NCI-H2107 treated with DMSO at 0.1 percent for 48 hours (cell line): ENCODE data around the gene WSB2.

Experiments
- DNase-seq: peaks from one replicate; lab custom pipeline; 2025; ENCODE audit not compliant: unreplicated experiment; lab: John Stamatoyannopoulos, UW

WSB2 gene

DNA sequence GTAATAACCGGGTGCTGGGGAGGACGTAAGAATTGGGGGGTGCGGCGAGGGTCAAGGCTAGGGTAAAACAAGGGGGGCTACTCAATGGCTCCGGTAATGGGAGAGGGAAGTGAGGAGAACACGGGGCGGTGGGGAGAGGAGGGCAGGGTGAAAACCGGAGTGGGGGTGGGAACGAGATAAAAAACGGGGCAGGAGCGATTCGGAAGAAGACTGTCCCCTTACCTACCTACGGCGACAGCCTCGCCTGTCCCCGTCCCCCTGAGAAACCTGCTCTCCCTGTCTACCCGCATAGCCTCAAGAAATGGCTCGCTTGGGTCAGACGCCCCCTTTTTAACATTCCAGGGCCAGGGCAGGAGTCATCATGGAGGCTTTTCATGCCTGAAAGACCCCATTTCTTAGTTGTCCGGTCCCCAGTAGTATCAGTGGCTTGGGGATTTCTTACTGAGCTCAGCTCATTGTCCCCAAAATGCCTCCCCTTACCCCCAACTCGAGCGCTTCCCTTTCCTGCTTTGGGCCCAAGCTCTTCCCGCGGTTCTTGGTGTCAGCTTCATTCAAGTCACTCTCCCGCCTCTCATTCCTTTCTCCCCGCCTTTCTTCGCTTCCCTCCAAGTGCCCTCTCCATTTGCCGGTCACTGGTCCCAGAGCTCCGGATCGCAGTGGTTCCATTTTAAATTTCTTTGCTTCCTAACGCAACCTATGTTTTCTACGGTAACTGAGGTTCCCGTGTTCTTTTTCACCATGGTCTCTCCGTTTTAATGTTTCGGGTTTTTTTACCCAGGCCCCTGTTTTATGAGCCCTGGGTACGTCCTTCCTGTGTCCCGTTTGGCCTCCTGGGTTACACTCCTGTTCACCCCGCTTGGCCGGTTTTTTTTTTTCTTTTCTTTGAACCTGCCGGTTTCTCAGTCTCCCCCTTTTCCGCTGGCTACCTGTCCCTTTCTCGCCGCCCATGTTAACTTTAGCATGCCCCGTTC is 1.2 kb upstream of the WSB2 start:
- DNase-seq: peak; percentile 67

GRCh38 chr12:118060301-118061010 is 523 bp downstream of the WSB2 start:
- DNase-seq: peak; percentile 37

DNA sequence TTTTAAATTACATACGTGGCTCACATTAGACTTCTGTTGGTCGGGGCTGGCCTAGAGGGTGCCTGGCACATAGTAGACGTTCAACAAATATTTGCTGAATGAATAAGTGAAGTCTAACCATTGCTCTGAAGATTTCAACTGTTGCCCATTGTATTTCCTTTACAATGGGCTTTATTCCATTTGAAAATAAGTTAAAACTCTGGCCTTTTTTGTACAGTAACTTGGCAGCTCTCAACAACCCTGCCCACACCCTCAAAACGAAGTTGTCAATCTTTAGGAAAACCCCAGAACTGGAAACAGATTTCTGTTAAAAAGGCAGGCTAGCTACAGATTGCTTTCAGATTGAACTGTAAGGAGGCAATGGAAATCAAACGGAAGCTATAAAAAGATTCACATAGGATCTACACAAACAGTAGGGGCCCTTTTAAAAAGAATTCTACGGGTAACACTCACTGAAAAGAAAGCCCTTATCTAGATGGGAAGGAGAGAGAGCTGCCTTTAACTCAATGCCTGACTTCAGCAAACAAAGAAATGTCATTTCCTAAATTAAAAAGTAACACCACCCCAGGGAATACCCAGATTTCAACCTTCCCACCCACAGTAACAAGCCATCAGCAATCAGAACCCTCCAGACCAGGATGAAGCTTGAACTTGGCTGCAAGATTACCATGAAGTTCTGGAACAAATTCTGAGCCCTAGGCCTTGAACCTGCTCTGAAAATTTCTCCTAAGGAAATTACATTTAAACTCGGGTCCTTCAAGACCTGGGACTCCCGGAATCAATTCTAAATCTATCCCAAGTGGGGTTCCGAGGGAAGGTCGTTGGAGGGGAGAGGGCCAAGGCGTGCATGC is 1.4 kb downstream of the WSB2 start:
- peak; percentile 15 for DNase-seq

- no peak for DNase-seq
These were observed 2.1 kb downstream of the WSB2 start for GRCh38 chr12:118058881-118059280.

GRCh38 chr12:118058227-118058626 is 2.8 kb downstream of the WSB2 start:
- no peak for DNase-seq

DNA sequence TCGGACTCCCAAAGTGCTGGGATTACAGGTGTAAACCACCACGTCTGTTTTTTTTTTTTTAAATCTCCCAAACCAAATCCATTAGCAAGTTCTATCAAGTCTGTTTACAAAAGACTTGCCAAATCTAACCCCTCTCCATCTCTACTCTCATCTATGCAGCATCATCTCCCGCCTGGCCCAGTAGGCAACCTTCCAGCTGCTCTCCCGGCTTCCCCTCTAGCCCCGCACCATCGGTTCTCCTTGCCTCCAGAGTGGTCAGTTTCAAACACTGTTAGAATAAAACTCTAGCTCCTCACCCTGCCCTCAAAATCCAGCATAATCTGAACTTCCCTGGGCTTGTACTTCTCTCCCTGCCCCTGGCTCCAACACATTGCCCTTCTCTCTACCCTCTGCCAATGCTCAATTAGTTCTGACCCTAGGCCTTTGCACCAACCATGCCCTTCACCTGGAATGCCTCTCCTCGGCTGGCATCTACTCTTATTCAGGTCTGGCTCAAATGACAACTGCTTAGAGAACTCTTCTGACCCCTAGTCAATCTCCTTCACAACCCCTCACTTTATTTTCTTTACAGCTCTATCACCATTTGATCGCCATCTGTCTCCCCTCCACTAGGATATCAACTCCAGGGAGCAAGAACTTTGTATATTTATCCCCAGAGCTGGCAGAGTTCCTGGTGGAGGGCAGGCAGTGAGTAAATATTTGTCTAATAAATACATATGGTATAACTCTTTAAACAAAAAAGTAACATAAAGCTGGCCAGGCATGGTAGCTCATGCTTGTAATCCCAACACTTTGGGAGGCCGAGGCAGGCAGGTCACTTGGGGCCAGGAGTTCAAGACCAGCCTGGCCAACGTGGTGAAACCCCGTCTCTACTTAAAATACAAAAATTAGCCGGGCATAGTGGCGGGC is 4.9 kb downstream of the WSB2 start:
- DNase-seq: no peak

GRCh38 chr12:118055144-118055557 is 5.8 kb downstream of the WSB2 start:
- peak; percentile 28 for DNase-seq

DNA sequence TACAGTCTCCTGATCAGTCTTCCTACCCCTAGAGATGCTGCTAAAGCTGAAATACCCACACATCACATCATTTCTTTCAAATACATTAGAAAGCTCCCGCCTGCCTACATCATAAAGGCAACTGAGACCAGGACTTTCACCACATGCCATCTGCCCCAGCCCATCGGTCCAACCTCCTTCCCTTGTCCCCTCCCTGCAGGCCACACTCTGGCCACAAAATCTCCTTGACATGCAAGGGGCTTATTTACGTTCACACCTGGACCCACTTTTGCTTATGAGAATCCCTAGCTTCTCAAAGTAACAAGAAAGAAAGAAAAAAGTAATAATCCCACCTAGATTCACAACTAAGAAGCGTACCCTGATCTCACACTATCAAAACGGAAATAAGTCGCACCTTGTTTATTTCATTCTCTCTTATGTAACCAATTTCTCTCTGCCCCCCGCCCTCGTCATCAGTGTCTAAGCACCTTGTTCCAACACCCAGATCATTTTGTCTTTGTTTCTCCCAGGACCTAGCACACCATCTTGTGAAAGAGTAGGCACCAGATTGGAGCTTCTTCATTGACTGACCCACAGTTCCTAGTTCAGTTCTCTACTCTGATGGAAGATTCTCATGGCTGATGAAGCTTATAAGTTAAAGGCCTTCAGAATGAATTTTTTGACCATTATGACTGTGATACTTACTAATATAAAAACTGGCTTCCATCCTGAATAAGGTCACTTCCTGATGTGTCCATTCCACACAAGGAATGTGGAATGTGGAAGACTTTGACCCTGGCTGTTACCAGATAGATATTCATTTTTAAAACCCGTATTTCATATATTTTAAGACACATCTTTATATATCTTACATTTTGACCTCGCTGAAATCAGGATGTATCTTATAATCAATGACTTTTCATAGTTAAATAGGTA is 7.7 kb downstream of the WSB2 start:
- no peak for DNase-seq

- DNase-seq: no peak
These were observed 8.5 kb downstream of the WSB2 start for GRCh38 chr12:118052324-118053070.

DNA sequence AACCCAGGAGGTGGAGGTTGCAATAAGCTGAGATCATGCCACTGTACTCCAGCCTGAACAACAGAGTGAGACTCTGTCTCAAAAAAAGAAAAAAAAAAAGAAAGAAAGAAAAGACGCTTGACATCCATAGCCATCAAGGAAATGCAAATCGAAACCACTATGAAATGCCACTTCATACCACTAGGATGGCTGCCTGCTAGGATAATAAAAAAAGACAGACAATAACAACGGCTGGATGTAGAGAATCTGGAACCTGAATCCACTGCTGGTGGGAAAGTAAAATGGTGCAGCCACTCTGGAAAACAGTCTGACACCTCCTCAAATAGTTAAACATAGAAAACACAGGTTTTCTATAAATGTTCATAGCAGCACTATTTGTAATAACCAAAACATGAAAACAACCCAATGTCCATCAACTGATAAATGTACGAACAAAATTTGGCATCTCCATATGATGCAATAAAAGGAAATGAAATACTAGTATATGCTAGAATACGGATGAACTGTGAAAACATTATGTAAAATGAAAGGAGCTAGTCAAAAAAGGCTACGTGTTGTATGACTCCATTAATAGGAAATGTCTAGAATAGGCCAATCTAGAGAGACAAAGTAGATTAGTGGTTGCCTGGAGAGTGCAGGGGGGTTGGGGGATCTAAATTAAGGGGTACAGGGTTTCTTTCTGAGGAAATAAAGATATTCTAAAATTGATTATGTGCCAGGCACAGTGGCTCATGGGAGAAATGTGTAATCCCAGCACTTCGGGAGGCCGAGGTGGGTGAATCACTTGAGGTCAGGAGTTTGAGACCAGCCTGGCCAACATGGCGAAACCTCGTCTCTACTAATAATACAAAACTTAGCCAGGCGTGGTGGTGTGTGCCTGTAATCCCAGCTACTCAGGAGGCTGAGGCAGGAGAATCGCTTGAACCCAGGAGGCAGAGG is 9.7 kb downstream of the WSB2 start:
- peak; percentile 17 for DNase-seq

GRCh38 chr12:118046430-118046829 is 14.5 kb downstream of the WSB2 start:
- no peak for DNase-seq

DNA sequence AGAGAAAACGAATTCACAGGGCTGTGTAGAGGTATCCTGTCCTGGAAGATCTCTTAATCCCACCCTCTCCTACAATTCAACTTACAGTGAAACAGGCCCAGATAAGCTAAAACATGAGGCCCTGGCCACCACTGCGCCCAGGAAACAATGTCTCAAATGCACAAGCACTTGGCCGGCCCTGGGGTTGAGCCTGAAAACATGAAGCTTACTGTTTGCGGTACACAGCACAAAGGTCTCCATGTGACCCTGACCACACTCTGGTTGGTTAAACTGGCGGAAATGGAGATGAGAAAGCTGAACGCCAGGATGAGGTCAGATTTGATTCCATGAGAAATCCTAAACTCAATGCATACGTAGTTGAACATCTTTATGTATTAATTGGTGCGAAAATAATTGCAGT is 16.4 kb downstream of the WSB2 start:
- DNase-seq: no peak

GRCh38 chr12:118044075-118044474 is 16.9 kb downstream of the WSB2 start:
- DNase-seq: no peak

- DNase-seq: no peak
These were observed 18.9 kb downstream of the WSB2 start for GRCh38 chr12:118042091-118042490.

- peak; percentile 96 for DNase-seq
These were observed 22.8 kb downstream of the WSB2 start for GRCh38 chr12:118038137-118038536.

GRCh38 chr12:118036672-118037411 is 24.1 kb downstream of the WSB2 start:
- no peak for DNase-seq
